Osteocyte (in vitro differentiated cells): ENCODE data around the gene ASCC2. TPM values are rescaled to one million over a fixed set of nuclear protein-coding genes. Genes with fewer than 3 reads are reported as not detected.

Experiments used
- DNase-seq: peaks from one replicate; pipeline ENCODE4 v3.0.0; 2021; ENCODE audit warnings: mixed read lengths; ENCODE audit not compliant: unreplicated experiment; ENCODE audit errors: extremely low spot score
- H3K27ac Mint-ChIP-seq: one replicate; pipeline ENCODE4 v1.8.0; 2021; ENCODE audit warnings: mild to moderate bottlenecking, mixed read lengths; ENCODE audit not compliant: unreplicated experiment
- H3K27me3 Mint-ChIP-seq: one replicate; pipeline ENCODE4 v1.8.0; 2021; ENCODE audit warnings: mixed read lengths; ENCODE audit not compliant: unreplicated experiment
- H3K36me3 Mint-ChIP-seq: one replicate; pipeline ENCODE4 v1.8.0; 2021; ENCODE audit warnings: mixed read lengths; ENCODE audit not compliant: unreplicated experiment
- H3K4me1 Mint-ChIP-seq: one replicate; pipeline ENCODE4 v1.8.0; 2021; ENCODE audit warnings: mixed read lengths; ENCODE audit not compliant: unreplicated experiment
- H3K4me3 Mint-ChIP-seq: one replicate; pipeline ENCODE4 v1.8.0; 2021; ENCODE audit warnings: mild to moderate bottlenecking, moderate library complexity, mixed read lengths; ENCODE audit not compliant: unreplicated experiment
- H3K9me3 Mint-ChIP-seq: one replicate; pipeline ENCODE4 v1.8.0; 2021; ENCODE audit warnings: mixed read lengths; ENCODE audit not compliant: unreplicated experiment
- CTCF ChIP-seq: fragments of 200-600 bp; sonication (generic); IDR thresholded peaks from 2 replicates; pipeline ENCODE4 v1.5.0; 2021; ENCODE audit warnings: antibody characterized with exemption, mild to moderate bottlenecking, moderate library complexity
- total RNA-seq: library from RNA; stranded (reverse); gene quantifications from 2 replicates; pipeline ENCODE4 v1.2.1, GENCODE V29; 2021

ASCC2 gene
- total RNA-seq, 1 donor from 2014 or later: 49.4 TPM

GRCh38 chr22:29810216-29810615, 27.9 kb downstream of the ASCC2 start:
- H3K27ac Mint-ChIP-seq: no peak overlapping the region
- peaks cover 46% of the 10 kb centered on the region for H3K36me3 Mint-ChIP-seq
- no peak for TF ChIP-seq CTCF
- no peaks in the 10 kb centered on the region for H3K4me1 Mint-ChIP-seq
- no peak for DNase-seq
- H3K4me3 Mint-ChIP-seq: no peak overlapping the region
- no peaks in the 10 kb centered on the region for H3K27me3 Mint-ChIP-seq
- no peaks in the 10 kb centered on the region for H3K9me3 Mint-ChIP-seq

GRCh38 chr22:29806196-29806595, 31.9 kb downstream of the ASCC2 start:
- DNase-seq: no peak
- H3K4me1 Mint-ChIP-seq: no peaks in the 10 kb centered on the region
- peaks cover 33% of the 10 kb centered on the region for H3K36me3 Mint-ChIP-seq
- H3K27ac Mint-ChIP-seq: no peak overlapping the region
- no peaks in the 10 kb centered on the region for H3K27me3 Mint-ChIP-seq
- no peak overlapping the region for H3K4me3 Mint-ChIP-seq
- H3K9me3 Mint-ChIP-seq: no peaks in the 10 kb centered on the region
- no peak for TF ChIP-seq CTCF

GRCh38 chr22:29804985-29805384, 33.1 kb downstream of the ASCC2 start:
- no peak for DNase-seq
- Mint-ChIP-seq H3K4me1 (no peaks in the 10 kb centered on the region), H3K27ac (no peak overlapping the region), H3K4me3 (no peak overlapping the region), H3K9me3 (no peaks in the 10 kb centered on the region), H3K36me3 (peaks cover 41% of the 10 kb centered on the region), H3K27me3 (no peaks in the 10 kb centered on the region)
- TF ChIP-seq CTCF: no peak

GRCh38 chr22:29803190-29803589, 34.9 kb downstream of the ASCC2 start:
- H3K9me3 Mint-ChIP-seq: no peaks in the 10 kb centered on the region
- no peaks in the 10 kb centered on the region for H3K4me1 Mint-ChIP-seq
- no peak overlapping the region for H3K27ac Mint-ChIP-seq
- H3K36me3 Mint-ChIP-seq: peaks cover 44% of the 10 kb centered on the region
- H3K27me3 Mint-ChIP-seq: no peaks in the 10 kb centered on the region
- DNase-seq: no peak
- H3K4me3 Mint-ChIP-seq: no peak overlapping the region
- TF ChIP-seq CTCF: no peak

GRCh38 chr22:29801796-29802195, 36.3 kb downstream of the ASCC2 start:
- peaks cover 39% of the 10 kb centered on the region for H3K36me3 Mint-ChIP-seq
- H3K27me3 Mint-ChIP-seq: no peaks in the 10 kb centered on the region
- TF ChIP-seq CTCF: no peak
- H3K4me3 Mint-ChIP-seq: no peak overlapping the region
- no peak for DNase-seq
- H3K9me3 Mint-ChIP-seq: no peaks in the 10 kb centered on the region
- no peak overlapping the region for H3K27ac Mint-ChIP-seq
- no peaks in the 10 kb centered on the region for H3K4me1 Mint-ChIP-seq
